Hematopoietic multipotent progenitor cell treated with erythropoietin and hydrocortisone succinate and interleukin-3 and kit ligand, for 17 days (in vitro differentiated cells): ENCODE measurements around the gene SHROOM3.

Source experiments
- DNase-seq: peaks from one replicate; pipeline ENCODE4 v3.0.0-alpha.2; 2015; ENCODE audit warnings: low spot score

The SHROOM3 gene

GRCh38 chr4:76624931-76625715, 190.1 kb downstream of the SHROOM3 start:
- DNase-seq = no peak

- DNase-seq = no peak
These were observed 191.8 kb downstream of the SHROOM3 start for GRCh38 chr4:76626686-76627465.

DNA sequence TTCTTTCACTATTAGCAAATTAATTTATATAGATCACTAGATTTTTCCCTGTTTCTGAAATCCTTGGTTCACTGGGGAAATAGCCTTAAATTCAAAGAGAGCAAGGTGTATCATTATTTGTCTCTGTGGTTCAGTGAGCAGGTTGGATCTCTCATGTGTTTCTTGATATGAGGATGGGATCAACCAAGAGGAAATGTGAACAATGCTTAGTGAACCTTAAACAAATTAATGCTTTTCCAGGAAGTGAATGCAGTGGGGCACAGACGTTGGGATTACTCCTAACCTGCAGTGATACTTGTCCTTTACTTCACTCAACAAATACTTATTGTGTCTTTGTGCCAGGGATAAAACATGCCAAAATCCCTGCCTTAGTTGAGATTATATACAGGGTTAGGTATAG, 193.2 kb downstream of the SHROOM3 start:
- DNase-seq = no peak

DNA sequence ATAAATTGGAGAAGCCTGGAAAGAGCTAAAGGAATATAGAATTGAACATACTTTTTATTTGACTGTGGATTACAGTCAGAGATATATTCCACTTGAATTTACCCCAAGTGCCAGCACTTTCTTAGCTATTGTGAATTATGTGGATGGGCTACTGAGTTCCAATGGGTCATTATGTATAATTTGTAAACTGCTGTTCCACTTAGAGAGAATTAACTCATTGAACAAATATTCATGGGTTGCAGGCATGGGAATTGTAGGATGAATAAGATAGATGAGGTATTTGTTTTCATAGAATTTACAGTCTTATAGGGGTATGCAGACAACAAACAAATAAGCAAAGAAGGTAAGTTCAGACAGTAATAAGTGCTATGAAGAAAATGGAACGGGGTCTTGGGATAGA, 195.7 kb downstream of the SHROOM3 start:
- DNase-seq = no peak

DNA sequence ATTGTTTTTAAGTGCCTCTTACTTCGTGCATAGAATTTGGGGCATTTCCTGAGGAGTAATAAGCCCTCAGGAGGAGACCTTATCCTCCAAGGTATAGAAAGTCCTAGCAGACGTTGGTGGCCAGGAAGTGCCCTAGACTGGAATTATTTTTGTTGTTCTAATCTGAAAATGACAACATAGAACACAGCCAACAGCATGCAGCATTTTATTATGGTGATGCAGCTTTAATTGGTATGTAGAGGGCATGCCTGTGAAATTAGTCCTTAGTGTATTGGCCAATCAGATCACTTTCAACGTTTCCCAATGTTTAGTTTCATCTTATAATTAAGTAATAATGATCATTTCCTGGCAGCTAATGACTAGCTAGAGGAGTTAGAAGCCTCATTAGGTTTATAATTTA, 199.2 kb downstream of the SHROOM3 start:
- DNase-seq = no peak

GRCh38 chr4:76637712-76638361, 202.8 kb downstream of the SHROOM3 start:
- no peak for DNase-seq

GRCh38 chr4:76639288-76639687, 204.3 kb downstream of the SHROOM3 start:
- no peak for DNase-seq

- no peak for DNase-seq
These were observed 205.4 kb downstream of the SHROOM3 start for GRCh38 chr4:76640353-76640910.

DNA sequence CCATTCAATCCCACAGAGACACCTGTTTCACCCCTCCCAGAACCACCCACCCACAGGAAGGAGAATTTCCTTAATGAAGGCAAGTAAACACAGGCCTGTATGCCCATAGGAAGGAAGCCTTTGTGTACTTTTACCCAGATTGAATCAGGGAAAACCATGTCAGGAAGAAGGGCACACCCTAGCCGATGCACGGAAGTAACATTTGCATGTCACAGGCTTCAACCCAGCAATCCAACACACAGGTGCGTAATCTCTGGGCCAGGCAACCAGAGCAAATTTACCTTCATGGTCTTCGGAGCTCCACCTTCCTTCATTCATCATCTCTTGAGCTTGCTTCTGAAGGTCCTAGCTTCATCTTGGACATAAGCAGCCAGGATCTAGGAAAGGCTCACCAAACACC, 206.3 kb downstream of the SHROOM3 start:
- DNase-seq = no peak

DNA sequence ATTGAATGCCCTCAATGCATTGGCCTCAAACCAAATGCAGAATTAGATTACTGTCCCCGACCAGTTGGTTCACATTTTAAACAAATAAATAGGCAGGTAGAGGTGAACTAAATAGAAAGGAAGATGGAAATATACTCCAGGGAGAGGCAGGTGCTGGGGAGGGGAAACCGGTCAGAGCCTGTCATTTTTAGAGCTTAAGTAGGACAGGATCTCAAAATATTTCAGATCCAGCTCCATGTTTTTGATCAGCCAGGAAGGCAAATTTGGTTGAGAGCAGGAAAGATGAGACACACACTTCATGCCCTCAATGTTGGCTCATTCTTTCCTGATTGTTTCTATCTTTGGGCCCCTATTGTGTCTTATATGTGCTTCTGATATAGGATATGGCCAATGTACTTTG, 206.7 kb downstream of the SHROOM3 start:
- no peak for DNase-seq

DNA sequence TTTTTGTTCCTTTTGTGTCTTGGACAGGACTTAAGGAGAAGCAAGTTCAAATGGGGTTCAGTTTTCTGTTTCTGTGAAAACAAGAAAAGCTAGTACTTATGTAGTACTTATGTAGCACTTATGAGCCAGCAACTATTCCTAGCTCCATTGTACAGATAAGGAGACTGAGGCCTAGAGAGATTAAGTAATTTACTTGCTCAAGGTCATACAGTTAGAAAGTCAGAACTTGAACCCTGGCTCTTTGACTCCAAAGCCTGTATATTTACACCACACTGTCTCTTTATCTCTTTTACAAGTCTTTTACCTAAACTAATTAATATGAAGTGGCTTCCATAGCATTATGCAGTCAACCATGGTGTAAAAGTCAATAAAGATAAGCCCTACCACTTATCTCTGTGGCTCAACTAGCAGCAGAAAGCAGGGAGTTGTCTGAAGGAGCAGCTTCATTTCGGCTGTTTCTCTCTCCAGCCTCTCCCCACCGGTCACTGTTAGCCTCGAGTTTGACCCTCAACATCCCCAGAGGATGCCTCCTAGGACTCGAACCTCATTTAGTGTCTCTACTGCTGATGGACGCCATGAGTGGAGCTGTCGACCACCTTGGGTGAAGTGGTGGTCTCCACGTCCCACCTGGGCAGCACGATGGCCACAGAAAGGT, 209.9 kb downstream of the SHROOM3 start:
- no peak for DNase-seq

- DNase-seq = no peak
These were observed 214.1 kb downstream of the SHROOM3 start for GRCh38 chr4:76649086-76649485.

DNA sequence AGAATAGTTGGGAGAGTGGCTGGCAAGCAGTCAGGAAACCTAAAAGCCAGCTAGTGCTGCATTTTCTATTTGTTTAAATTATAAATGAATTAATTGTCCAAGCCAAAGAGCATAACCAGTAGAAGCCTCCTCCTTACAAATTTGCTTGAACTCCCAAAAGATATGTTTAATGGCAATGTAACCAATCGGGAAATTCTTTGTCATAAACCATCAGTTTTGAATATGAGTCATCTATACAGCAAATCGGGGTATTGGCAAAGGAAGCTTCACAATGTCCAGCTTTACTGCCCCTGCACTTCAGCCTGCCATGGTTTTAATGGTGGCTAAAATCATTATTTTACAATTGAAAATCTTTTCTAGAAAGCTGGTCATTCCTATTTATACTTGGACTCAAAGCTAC, 216.6 kb downstream of the SHROOM3 start:
- DNase-seq = no peak

DNA sequence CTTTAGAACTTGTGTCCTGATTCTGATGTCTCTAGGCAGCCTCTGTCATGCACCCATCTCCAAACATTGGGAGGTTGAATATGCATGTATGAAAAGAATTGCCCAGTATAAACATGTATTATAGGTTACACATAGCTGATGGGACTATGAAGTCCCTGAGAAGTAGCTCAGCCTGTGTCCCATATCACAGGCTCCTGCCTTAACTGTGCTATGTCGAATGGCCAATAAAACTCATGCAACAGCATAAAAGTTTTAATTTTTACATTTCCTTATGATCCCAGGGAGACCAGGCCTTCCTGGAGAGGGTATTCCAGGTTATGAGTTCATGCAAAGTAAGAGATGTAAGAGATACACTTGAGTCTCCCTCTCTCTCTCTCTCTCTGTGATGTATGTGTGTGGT, 217.4 kb downstream of the SHROOM3 start:
- DNase-seq = no peak

DNA sequence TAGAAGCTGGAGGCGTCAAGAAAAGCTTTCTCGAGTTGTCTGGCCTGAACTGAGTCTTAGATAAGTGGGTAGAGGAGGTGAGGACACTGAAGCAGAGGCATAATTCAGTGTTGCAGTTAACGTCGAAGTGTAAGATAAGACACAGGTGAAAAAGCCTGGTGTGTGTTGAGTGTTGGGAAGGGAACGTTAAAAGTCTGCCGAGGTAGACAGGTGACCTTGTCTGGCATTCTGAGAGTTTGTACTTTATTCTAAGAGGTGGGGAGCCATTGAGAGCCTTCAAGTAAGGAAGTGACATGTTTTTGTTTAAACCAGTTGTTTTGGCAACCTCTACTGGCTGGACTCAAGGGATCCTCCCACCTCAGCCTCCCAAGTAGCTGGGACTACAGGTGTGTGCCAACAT, 219.1 kb downstream of the SHROOM3 start:
- DNase-seq = no peak

DNA sequence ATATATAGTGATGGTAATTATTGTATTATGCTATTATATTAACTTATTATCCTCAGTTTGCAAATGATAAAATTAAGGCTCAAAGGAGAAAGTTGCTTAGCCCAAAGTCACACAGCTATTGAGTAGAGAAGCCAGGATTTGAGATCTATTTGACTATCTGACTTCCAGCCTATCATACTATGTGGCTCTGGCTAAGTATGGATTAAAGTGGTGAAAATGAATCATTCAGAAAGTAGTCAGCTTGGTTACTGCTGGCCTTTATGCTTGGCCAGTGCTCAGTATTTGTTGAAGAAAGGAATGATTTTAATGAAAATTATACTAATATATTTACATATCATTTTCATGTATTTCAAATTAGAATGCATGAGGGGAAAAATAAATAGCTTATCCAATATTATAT, 219.8 kb downstream of the SHROOM3 start:
- no peak for DNase-seq

DNA sequence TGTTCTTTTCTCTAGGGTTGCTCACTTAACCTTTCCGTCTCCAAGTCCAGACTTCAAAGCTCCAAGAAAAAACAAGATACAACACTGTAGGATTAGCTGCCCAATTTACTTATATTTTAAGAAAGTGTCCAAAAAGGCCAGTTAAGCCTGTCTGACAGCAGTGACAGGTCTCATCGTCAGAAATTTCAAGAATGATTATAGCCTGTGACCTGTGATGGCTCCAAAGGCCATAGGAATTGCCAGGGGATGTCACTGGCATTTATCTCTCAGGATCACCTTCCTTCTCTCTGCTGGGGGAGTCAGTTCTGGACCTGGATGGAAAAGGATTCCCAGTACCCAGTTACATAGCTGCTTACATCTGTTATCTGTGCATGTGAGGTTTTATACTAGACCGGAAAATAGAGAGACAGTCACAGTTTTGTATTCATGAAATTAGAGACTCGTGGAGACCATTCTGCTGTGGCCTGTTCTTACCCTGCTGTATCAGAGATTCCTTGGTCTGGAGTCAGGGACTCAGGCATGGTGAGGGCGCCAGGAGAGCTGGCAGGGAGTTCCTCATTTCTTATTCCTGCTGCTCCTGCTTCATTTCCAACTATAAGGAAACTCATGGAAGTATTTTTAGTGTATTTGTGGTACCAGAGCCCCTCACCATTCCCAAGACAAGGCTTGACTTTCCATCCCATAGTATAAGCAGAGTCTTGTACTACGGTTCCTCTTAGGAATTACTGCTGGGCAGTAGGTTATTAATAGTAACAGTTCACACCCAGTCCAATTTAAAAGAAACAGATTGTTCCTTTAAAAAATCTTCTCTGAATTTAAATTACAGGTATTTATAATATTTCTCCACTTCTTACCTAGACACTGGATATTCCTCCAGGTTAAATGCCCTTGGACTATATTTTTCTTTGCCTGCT, 220.8 kb downstream of the SHROOM3 start:
- no peak for DNase-seq

- no peak for DNase-seq
These were observed 222.4 kb downstream of the SHROOM3 start for GRCh38 chr4:76657443-76657842.

- DNase-seq = no peak
These were observed 223.4 kb downstream of the SHROOM3 start for GRCh38 chr4:76658231-76659102.

- DNase-seq = no peak
These were observed 224.1 kb downstream of the SHROOM3 start for GRCh38 chr4:76659103-76659490.
